Limb (tissue), 2 donors: ENCODE measurements around the gene BEX1.
"Not testable (repeated sequence)": the region's sequence is repeated elsewhere in the genome, so short reads cannot be mapped to it uniquely, and the experiment has no call there.

Experiments
- DNase-seq, 2 donors: peaks; one replicate each; pipeline ENCODE4 v3.0.0-alpha.2; 2016; ENCODE audit errors: extremely low spot score in 2 of 2

Gene BEX1

GRCh38 chrX:103063918-103064434 lies at the start of gene BEX1:
BEX1 (minus strand) TSS chrX:103064171; CDS start chrX:103063274, 897 bp downstream.
- peak in 1 of 2 donors; percentile 80 for DNase-seq

GRCh38 chrX:103109497-103109896 lies 45.5 kb upstream of the BEX1 start:
- DNase-seq = not testable (repeated sequence)

- DNase-seq = no peak
These were observed 43.9 kb upstream of the BEX1 start for GRCh38 chrX:103107836-103108235.

- DNase-seq = not testable (repeated sequence)
These were observed 43.3 kb upstream of the BEX1 start for GRCh38 chrX:103107227-103107737.

GRCh38 chrX:103104370-103104769 lies 40.4 kb upstream of the BEX1 start:
- not testable (repeated sequence) for DNase-seq

- DNase-seq = not testable (repeated sequence)
These were observed 39.9 kb upstream of the BEX1 start for GRCh38 chrX:103103866-103104265.

GRCh38 chrX:103101299-103102042 lies 37.5 kb upstream of the BEX1 start:
- DNase-seq = no peak

- DNase-seq = no peak
These were observed 36.5 kb upstream of the BEX1 start for GRCh38 chrX:103100484-103100883.

- DNase-seq = no peak
These were observed 35.7 kb upstream of the BEX1 start for GRCh38 chrX:103099691-103100090.

- no peak for DNase-seq
These were observed 34.5 kb upstream of the BEX1 start for GRCh38 chrX:103098488-103098887.

GRCh38 chrX:103092942-103093341 lies 29.0 kb upstream of the BEX1 start, which contains the start of gene NXF3:
NXF3 (minus strand) TSS chrX:103093143; CDS start chrX:103093023, 120 bp downstream.
- DNase-seq = no peak

- no peak for DNase-seq
These were observed 17.1 kb upstream of the BEX1 start for GRCh38 chrX:103081051-103081450.

GRCh38 chrX:103073467-103073866 lies 9.5 kb upstream of the BEX1 start:
- DNase-seq = no peak

- DNase-seq = no peak
These were observed 2.6 kb upstream of the BEX1 start for GRCh38 chrX:103066606-103067005.

- peak; percentile 3 to 61 for DNase-seq
These were observed 653 bp downstream of the BEX1 start for GRCh38 chrX:103063191-103063845.

GRCh38 chrX:103061486-103061885 lies 2.5 kb downstream of the BEX1 start:
- no peak for DNase-seq

- DNase-seq = no peak
These were observed 7.1 kb downstream of the BEX1 start for GRCh38 chrX:103056902-103057301.

- no peak for DNase-seq
These were observed 11.3 kb downstream of the BEX1 start for GRCh38 chrX:103052625-103053024.

GRCh38 chrX:103051260-103051789 lies 12.6 kb downstream of the BEX1 start:
- no peak for DNase-seq

- DNase-seq = not testable (repeated sequence)
These were observed 30.6 kb downstream of the BEX1 start for GRCh38 chrX:103033371-103033770.

- DNase-seq = no peak
These were observed 46.4 kb downstream of the BEX1 start for GRCh38 chrX:103017542-103017941.

GRCh38 chrX:103012945-103013344 lies 51.0 kb downstream of the BEX1 start:
- DNase-seq = no peak
